Spinal cord (tissue), 10 donors: ENCODE data around the gene NT5E. TPM values are rescaled to one million over a fixed set of nuclear protein-coding genes. Genes with fewer than 3 reads are reported as not detected.

Experiments
- DNase-seq, 6 donors: peaks; one replicate each; pipeline versions ENCODE4 v3.0.0 to v3.0.0-alpha.2; 2013 to 2015; ENCODE audit warnings: low spot score in 6 of 6, low read depth in 4 of 6
- H3K27ac ChIP-seq: one replicate; pipeline ENCODE4 v1.5.1; 2013; ENCODE audit warnings: low read depth, low read length, control low read depth
- H3K27me3 ChIP-seq: one replicate; pipeline ENCODE4 v1.6.1; 2013; ENCODE audit warnings: low read length; ENCODE audit not compliant: control insufficient read depth, insufficient read depth
- H3K36me3 ChIP-seq: one replicate; pipeline ENCODE4 v1.6.1; 2013; ENCODE audit warnings: low read length; ENCODE audit not compliant: control insufficient read depth, insufficient read depth
- H3K4me1 ChIP-seq: one replicate; pipeline ENCODE4 v1.6.1; 2013; ENCODE audit warnings: low read length; ENCODE audit not compliant: control insufficient read depth, insufficient read depth
- H3K4me3 ChIP-seq: one replicate; pipeline ENCODE4 v1.5.1; 2013; ENCODE audit warnings: low read depth, low read length, control low read depth
- H3K9me3 ChIP-seq: one replicate; pipeline ENCODE4 v1.6.1; 2013; ENCODE audit warnings: low read length; ENCODE audit not compliant: control insufficient read depth, insufficient read depth
- WGBS: methylation state at CpG from one replicate; pipeline ENCODE4 v1.1.5; 2013; ENCODE audit warnings: missing lambda C conversion rate; ENCODE audit not compliant: insufficient coverage; 5-methylcytosine and 5-hydroxymethylcytosine counted together
- polyA plus RNA-seq, 2 donors: library from polyadenylated mRNA; unstranded; fragments of 120-200 nt; gene quantifications; one replicate each; pipeline ENCODE4 v1.2.1, GENCODE V29; 2013; ENCODE audit not compliant: insufficient read length in 2 of 2
- total RNA-seq, 2 donors: library from RNA; depleted of rRNA in 1 of 2; stranded (reverse); fragments of 120-200 nt in 1 of 2; fragments of >200 nt in 1 of 2; gene quantifications; one replicate each; pipeline versions ENCODE4 v1.2.3 to v1.2.4, GENCODE V29; 2013 to 2014
- donor health status: healthy.

Gene NT5E
- total and polyA plus RNA-seq, 4 donors, result 13.0 to 18.8 (median 16.7) TPM

GRCh38 chr6:85479208-85479607 lies 29.3 kb downstream of the NT5E start:
- H3K4me1 ChIP-seq, result no peaks in the 10 kb centered on the region
- H3K4me3 ChIP-seq, result no peak overlapping the region
- H3K9me3 ChIP-seq, result peaks cover 4% of the 10 kb centered on the region
- no peaks in the 10 kb centered on the region for H3K36me3 ChIP-seq
- no peak overlapping the region for H3K27ac ChIP-seq
- no peak for DNase-seq
- no CpG with 5 or more reads among the region's 1 CpG for WGBS
- no peaks in the 10 kb centered on the region for H3K27me3 ChIP-seq

GRCh38 chr6:85482206-85482904 lies 32.5 kb downstream of the NT5E start:
- WGBS, result 89% methylated on average over 8 of the region's 8 CpGs
- Histone ChIP-seq H3K27me3 (no peaks in the 10 kb centered on the region), H3K9me3 (no peaks in the 10 kb centered on the region), H3K36me3 (no peaks in the 10 kb centered on the region), H3K4me1 (no peaks in the 10 kb centered on the region), H3K4me3 (no peak overlapping the region), H3K27ac (no peak overlapping the region)
- DNase-seq, result no peak

- no peaks in the 10 kb centered on the region for H3K4me1 ChIP-seq
- no peak overlapping the region for H3K27ac ChIP-seq
- H3K27me3 ChIP-seq, result no peaks in the 10 kb centered on the region
- no peaks in the 10 kb centered on the region for H3K36me3 ChIP-seq
- WGBS, result 17% methylated on average over 5 of the region's 10 CpGs
- H3K4me3 ChIP-seq, result no peak overlapping the region
- peak in 4 of 6 donors; percentile 32 to 81 (median 62) for DNase-seq
- no peaks in the 10 kb centered on the region for H3K9me3 ChIP-seq
These were observed 33.2 kb downstream of the NT5E start for GRCh38 chr6:85482905-85483700.

GRCh38 chr6:85483846-85484245 lies 34.0 kb downstream of the NT5E start:
- Histone ChIP-seq H3K4me3 (no peak overlapping the region), H3K36me3 (no peaks in the 10 kb centered on the region), H3K27me3 (no peaks in the 10 kb centered on the region), H3K9me3 (no peaks in the 10 kb centered on the region), H3K27ac (no peak overlapping the region), H3K4me1 (no peaks in the 10 kb centered on the region)
- 87% methylated on average over 3 of the region's 4 CpGs for WGBS
- no peak for DNase-seq

GRCh38 chr6:85484948-85485347 lies 35.1 kb downstream of the NT5E start:
- WGBS, result 58% methylated on average over 4 of the region's 5 CpGs
- H3K36me3 ChIP-seq, result no peaks in the 10 kb centered on the region
- no peaks in the 10 kb centered on the region for H3K4me1 ChIP-seq
- DNase-seq, result peak in 4 of 6 donors; percentile 11 to 75 (median 45)
- no peaks in the 10 kb centered on the region for H3K27me3 ChIP-seq
- H3K4me3 ChIP-seq, result no peak overlapping the region
- no peaks in the 10 kb centered on the region for H3K9me3 ChIP-seq
- H3K27ac ChIP-seq, result no peak overlapping the region

- 91% methylated on average over 5 of the region's 6 CpGs for WGBS
- H3K36me3 ChIP-seq, result no peaks in the 10 kb centered on the region
- no peaks in the 10 kb centered on the region for H3K9me3 ChIP-seq
- no peaks in the 10 kb centered on the region for H3K27me3 ChIP-seq
- H3K4me1 ChIP-seq, result no peaks in the 10 kb centered on the region
- DNase-seq, result no peak
- no peak overlapping the region for H3K27ac ChIP-seq
- H3K4me3 ChIP-seq, result no peak overlapping the region
These were observed 40.8 kb downstream of the NT5E start for GRCh38 chr6:85490516-85491248.

- Histone ChIP-seq H3K4me1 (no peaks in the 10 kb centered on the region), H3K4me3 (no peak overlapping the region), H3K27me3 (no peaks in the 10 kb centered on the region), H3K27ac (no peak overlapping the region), H3K9me3 (peaks cover 2% of the 10 kb centered on the region), H3K36me3 (no peaks in the 10 kb centered on the region)
- DNase-seq, result no peak
- no CpG with 5 or more reads among the region's 1 CpG for WGBS
These were observed 43.5 kb downstream of the NT5E start for GRCh38 chr6:85493389-85493788.

GRCh38 chr6:85494547-85495536 lies 45.0 kb downstream of the NT5E start:
- Histone ChIP-seq H3K27me3 (no peaks in the 10 kb centered on the region), H3K9me3 (peaks cover 2% of the 10 kb centered on the region), H3K36me3 (no peaks in the 10 kb centered on the region), H3K27ac (no peak overlapping the region), H3K4me3 (no peak overlapping the region), H3K4me1 (no peaks in the 10 kb centered on the region)
- no peak for DNase-seq
- WGBS, result 80% methylated on average over 1 of the region's 5 CpGs
